ENCODE data around the gene TNFRSF11A.
A peak's percentile ranks its signal among the peaks of the same experiment; 100 is the strongest.

Gene TNFRSF11A
- long read RNA-seq, partial matches to known transcripts: 0 of 1 reads
- long read RNA-seq, other reads (novel, unspliced or antisense): 1 of 1 reads

DNA sequence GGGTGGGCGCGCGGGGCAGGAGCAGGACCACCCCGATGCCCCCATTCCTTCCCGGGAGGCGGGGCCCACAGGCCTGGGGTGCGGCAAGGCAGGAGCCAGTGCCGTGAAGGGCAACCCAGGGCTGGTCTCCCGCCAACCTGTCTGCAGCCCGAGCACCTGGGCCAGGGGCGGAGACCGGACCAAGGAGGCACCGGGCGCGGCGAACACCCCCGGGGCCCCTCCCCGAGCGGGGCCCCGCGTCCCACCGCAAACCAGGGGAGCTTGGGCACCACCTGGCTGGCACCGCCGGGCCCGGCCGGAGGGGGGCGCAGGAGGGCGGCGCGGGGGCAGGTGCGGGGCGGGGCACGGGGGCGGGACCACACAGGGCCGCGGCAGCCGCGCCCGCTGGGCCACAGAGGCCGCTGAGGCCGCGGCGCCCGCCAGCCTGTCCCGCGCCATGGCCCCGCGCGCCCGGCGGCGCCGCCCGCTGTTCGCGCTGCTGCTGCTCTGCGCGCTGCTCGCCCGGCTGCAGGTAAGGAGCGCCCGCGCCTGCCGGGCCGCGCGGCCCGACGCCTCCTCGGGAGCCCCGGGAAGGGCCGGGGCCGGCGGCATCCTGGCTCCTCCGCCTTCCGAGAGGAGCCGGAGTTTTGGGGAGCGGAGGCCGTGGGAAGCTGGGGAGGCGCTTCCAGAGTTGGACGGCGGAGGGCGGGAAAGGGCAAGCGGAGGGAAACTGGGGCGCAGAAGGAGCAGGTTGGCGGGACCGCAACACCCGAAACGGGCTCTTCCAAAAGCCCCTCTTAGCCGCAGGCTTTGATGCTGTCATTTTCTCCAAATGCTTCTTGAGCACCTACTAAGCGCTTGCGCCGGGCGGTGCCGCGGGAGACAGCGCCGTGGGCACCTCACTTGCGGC is at the start of gene TNFRSF11A:
Gene TNFRSF11A, plus strand, starts transcription at position 394 of the 889 bp plus-strand sequence. Its CDS starts 43 bp downstream, at position 437.
- peaks cover 23% of the 10 kb centered on the region for H3K27me3 ChIP-seq (ENCODE audit: insufficient read depth, poor library complexity, severe bottlenecking)
- TF ChIP-seq, protein P1, sequence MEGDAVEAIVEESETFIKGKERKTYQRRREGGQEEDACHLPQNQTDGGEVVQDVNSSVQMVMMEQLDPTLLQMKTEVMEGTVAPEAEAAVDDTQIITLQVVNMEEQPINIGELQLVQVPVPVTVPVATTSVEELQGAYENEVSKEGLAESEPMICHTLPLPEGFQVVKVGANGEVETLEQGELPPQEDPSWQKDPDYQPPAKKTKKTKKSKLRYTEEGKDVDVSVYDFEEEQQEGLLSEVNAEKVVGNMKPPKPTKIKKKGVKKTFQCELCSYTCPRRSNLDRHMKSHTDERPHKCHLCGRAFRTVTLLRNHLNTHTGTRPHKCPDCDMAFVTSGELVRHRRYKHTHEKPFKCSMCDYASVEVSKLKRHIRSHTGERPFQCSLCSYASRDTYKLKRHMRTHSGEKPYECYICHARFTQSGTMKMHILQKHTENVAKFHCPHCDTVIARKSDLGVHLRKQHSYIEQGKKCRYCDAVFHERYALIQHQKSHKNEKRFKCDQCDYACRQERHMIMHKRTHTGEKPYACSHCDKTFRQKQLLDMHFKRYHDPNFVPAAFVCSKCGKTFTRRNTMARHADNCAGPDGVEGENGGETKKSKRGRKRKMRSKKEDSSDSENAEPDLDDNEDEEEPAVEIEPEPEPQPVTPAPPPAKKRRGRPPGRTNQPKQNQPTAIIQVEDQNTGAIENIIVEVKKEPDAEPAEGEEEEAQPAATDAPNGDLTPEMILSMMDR (IDR thresholded peaks at IDR 0.05; ENCODE audit: insufficient read depth, low read length): peak; percentile 3
- TF ChIP-seq POLR2AphosphoS5 (IDR thresholded peaks at IDR 0.05; ENCODE audit: low read depth) (no peak), GABPA (IDR thresholded peaks at IDR 0.05; ENCODE audit: low read depth) (no peak)
- H3K4me3 ChIP-seq (replicated peaks; ENCODE audit: insufficient read depth, low read length): peak within 1 kb of the TSS; percentile 68
- H3K27ac ChIP-seq (replicated peaks): no peak within 1 kb of the TSS
- DNase-seq (ENCODE audit: low read depth in 1 of 2, low spot score in 1 of 2): peak; percentile 36 to 46

DNA sequence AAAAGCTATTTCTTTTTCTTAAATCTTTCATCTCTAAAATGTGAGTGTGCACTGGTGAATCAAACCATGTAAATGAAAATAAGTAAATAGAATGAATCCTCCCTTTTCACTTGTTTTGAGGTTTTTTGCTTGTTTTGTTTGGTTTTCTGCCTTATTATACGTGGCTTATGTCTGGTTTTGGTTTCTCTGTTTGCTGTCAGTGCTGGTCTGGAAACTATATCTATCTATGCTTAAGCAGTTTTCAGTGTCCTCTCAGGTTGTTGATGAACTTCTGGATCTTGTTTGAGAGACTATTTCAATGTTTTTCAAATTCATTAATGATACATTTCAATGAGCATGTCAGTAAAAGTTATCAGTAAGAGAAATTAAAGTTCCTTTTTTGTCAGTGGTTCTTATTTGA is 48.1 kb upstream of the TNFRSF11A start:
- no peak for DNase-seq (ENCODE audit: low read depth in 1 of 2, low spot score in 1 of 2)

DNA sequence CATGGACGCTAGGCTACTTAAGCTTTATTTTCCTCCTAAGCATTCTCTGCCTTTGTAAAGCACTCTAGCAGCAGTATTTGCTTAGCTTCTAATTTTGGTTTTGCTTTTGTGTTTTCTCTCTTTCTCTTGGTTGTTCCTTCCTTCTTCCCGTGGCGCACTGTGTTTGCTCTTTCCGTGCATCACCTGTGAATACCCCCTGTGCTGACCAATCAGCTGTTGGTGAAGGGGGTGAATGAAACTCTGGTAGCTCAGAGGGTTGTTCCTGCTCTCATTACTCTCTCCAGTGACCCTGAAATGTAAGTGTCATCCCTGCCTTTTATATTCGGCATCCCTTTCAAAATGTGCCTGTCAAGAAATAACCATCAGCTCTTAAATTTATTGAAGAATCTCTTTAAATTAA is 45.5 kb upstream of the TNFRSF11A start:
- no peak for TF ChIP-seq SPI1 (IDR thresholded peaks at IDR 0.05; ENCODE audit: borderline replicate concordance, low read depth)
- TF ChIP-seq POLR2AphosphoS5 (IDR thresholded peaks at IDR 0.05; ENCODE audit: low read depth): no peak
- TF ChIP-seq, protein P1 (IDR thresholded peaks at IDR 0.05; ENCODE audit: insufficient read depth, low read length): no peak
- TF ChIP-seq, protein P2, sequence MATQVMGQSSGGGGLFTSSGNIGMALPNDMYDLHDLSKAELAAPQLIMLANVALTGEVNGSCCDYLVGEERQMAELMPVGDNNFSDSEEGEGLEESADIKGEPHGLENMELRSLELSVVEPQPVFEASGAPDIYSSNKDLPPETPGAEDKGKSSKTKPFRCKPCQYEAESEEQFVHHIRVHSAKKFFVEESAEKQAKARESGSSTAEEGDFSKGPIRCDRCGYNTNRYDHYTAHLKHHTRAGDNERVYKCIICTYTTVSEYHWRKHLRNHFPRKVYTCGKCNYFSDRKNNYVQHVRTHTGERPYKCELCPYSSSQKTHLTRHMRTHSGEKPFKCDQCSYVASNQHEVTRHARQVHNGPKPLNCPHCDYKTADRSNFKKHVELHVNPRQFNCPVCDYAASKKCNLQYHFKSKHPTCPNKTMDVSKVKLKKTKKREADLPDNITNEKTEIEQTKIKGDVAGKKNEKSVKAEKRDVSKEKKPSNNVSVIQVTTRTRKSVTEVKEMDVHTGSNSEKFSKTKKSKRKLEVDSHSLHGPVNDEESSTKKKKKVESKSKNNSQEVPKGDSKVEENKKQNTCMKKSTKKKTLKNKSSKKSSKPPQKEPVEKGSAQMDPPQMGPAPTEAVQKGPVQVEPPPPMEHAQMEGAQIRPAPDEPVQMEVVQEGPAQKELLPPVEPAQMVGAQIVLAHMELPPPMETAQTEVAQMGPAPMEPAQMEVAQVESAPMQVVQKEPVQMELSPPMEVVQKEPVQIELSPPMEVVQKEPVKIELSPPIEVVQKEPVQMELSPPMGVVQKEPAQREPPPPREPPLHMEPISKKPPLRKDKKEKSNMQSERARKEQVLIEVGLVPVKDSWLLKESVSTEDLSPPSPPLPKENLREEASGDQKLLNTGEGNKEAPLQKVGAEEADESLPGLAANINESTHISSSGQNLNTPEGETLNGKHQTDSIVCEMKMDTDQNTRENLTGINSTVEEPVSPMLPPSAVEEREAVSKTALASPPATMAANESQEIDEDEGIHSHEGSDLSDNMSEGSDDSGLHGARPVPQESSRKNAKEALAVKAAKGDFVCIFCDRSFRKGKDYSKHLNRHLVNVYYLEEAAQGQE (IDR thresholded peaks at IDR 0.05; ENCODE audit: insufficient replicate concordance, low read depth): no peak
- TF ChIP-seq GABPA (IDR thresholded peaks at IDR 0.05; ENCODE audit: low read depth): no peak
- no peak for DNase-seq (ENCODE audit: low read depth in 1 of 2, low spot score in 1 of 2)
- no peak overlapping the region for H3K27ac ChIP-seq (replicated peaks)
- no peak overlapping the region for H3K4me3 ChIP-seq (replicated peaks; ENCODE audit: insufficient read depth, low read length)
- H3K27me3 ChIP-seq (ENCODE audit: insufficient read depth, poor library complexity, severe bottlenecking): no peaks in the 10 kb centered on the region

More for the DNA sequence above, 48.1 kb upstream of the TNFRSF11A start:
- no peak overlapping the region for H3K4me3 ChIP-seq (replicated peaks; ENCODE audit: insufficient read depth, low read length)
- H3K27ac ChIP-seq (replicated peaks): no peak overlapping the region
- H3K27me3 ChIP-seq (ENCODE audit: insufficient read depth, poor library complexity, severe bottlenecking): no peaks in the 10 kb centered on the region
- no peak for TF ChIP-seq POLR2AphosphoS5 (IDR thresholded peaks at IDR 0.05; ENCODE audit: low read depth)
- TF ChIP-seq GABPA (IDR thresholded peaks at IDR 0.05; ENCODE audit: low read depth): no peak
- TF ChIP-seq, protein P1 (IDR thresholded peaks at IDR 0.05; ENCODE audit: insufficient read depth, low read length): no peak
- TF ChIP-seq, protein P2 (IDR thresholded peaks at IDR 0.05; ENCODE audit: insufficient replicate concordance, low read depth): no peak
- TF ChIP-seq SPI1 (IDR thresholded peaks at IDR 0.05; ENCODE audit: borderline replicate concordance, low read depth): no peak

Measured in HL-60 (cell line).